GM12864 (cell line): Measurements from ENCODE around the gene MYF5.

Experiments used
- DNase-seq: peaks from one replicate; pipeline ENCODE4 v3.0.0-alpha.2; 2011; ENCODE audit warnings: low read depth
- H3K4me3 ChIP-seq: 2 replicates; pipeline ENCODE4 v1.5.1; 2011; ENCODE audit warnings: mild to moderate bottlenecking, low read depth, low read length, control low read depth
- TF ChIP-seq, protein P1 (sequence below): IDR thresholded peaks from 2 replicates; pipeline ENCODE4 v1.5.1; 2011; ENCODE audit warnings: low read depth, mild to moderate bottlenecking, moderate library complexity, low read length, control low read depth, inconsistent platforms; ENCODE audit errors: missing control alignments

The MYF5 gene

DNA sequence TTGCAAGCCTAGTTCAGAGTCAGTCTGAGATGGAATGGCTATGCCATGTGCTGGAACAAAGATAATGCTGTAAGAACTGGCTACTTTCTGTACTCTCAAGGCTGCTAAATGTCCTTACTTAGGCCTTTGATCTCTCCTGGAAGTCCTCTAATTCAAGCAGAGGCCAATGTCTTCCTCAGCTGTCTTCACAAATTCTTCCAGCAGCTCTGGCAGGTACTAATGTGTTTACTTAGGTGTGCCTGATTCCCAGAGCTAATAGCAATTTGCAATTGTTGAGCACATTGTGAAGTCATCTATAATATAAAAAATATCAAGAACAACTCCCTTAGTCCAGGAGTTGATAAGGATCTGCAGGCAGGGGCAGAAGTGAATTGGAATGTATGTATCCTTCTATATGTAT is 3.8 kb upstream of the MYF5 start:
- H3K4me3 ChIP-seq = no peak overlapping the region
- no peak for DNase-seq
- TF ChIP-seq, protein P1, sequence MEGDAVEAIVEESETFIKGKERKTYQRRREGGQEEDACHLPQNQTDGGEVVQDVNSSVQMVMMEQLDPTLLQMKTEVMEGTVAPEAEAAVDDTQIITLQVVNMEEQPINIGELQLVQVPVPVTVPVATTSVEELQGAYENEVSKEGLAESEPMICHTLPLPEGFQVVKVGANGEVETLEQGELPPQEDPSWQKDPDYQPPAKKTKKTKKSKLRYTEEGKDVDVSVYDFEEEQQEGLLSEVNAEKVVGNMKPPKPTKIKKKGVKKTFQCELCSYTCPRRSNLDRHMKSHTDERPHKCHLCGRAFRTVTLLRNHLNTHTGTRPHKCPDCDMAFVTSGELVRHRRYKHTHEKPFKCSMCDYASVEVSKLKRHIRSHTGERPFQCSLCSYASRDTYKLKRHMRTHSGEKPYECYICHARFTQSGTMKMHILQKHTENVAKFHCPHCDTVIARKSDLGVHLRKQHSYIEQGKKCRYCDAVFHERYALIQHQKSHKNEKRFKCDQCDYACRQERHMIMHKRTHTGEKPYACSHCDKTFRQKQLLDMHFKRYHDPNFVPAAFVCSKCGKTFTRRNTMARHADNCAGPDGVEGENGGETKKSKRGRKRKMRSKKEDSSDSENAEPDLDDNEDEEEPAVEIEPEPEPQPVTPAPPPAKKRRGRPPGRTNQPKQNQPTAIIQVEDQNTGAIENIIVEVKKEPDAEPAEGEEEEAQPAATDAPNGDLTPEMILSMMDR = no peak

GRCh38 chr12:80713419-80713818 is 3.3 kb upstream of the MYF5 start:
- TF ChIP-seq, protein P1 = no peak
- no peak for DNase-seq
- no peak overlapping the region for H3K4me3 ChIP-seq

GRCh38 chr12:80714055-80714454 is 2.7 kb upstream of the MYF5 start:
- TF ChIP-seq, protein P1 = no peak
- H3K4me3 ChIP-seq = no peak overlapping the region
- DNase-seq = no peak

DNA sequence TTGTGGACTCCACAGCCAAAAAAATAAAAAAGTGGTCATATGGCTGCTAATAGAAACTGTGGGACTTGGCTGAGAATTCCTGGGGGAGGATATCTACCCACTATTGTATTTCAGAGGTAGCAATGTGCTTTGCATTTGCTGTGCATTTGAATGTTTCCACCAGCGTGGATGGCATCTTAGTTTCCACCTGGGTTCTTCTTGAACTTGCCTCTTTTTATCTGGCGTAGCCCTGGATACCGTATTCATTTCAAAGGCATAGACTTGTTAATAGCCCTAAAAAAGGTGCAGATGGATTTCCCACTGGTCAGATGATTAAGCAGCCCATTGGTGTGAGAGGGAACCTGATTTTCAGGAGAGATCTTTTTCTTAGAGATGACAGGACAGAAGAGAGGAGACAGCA is 1.9 kb upstream of the MYF5 start:
- H3K4me3 ChIP-seq = no peak overlapping the region
- no peak for DNase-seq
- TF ChIP-seq, protein P1 = no peak

DNA sequence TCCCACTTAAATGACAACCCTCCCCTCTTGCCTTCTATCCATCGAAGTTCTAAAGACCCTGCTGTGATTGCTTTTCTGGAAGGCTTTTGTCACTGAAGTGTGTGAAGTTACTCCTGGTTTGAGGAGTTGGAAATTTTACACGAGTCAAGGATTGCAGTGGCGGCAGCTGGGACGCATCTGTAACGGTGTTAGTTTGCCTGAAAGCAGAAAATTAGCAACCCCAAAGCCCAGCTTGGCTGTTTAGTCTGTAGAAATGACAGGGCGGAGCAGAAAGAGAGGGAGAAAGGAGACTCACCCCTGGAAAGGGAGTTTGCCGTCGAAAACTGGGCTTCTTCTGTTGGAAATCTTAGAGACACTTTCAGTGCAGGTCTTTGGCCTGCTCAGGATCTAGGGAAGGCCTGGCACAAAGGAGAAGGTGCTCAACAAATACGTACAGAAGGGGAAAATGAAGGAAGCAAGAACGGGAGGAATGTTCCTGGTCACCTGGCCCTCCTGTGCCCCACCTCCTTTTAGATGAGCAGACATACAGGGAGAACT is 931 bp upstream of the MYF5 start:
- no peak overlapping the region for H3K4me3 ChIP-seq
- TF ChIP-seq, protein P1 = no peak
- no peak for DNase-seq

DNA sequence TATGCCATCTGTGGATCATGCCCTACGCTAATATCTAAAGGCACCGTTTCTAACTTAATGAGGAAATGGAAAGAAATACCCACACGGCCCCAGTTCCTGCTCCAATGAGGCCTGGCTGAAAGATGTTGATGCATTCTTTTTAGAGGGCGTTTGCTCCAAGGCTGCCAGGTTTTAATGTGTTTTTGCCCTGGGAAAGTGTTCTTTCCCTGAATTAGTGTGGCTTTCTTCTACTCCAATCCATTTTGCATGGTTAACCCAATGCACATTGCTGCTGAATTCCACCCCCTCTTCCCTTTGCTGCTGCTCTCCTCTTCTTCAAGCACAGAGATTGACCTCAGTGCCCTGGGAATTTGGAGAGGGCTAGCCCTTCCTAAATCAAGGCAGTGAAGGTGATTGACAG is 1.1 kb downstream of the MYF5 start:
- no peak overlapping the region for H3K4me3 ChIP-seq
- TF ChIP-seq, protein P1 = no peak
- DNase-seq = no peak

DNA sequence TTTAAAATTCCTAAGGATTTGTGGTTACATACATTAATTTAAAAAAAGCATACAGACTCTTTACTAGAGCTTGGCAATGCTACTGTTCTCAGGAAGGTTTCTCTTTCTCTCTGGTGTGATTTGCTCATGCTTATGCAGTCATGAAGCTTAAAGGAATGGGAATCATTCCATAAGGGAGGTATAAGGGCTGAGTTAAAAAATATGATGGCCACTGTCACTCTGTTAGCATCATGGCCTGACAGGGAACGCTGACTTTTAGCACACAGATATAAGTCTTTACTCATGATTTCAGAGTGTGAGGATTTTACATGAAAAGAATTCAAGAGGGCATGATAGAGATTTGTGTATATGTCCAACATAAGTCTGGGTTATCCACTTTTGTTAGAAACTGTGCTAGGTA is 3.8 kb downstream of the MYF5 start:
- no peak for DNase-seq
- no peak overlapping the region for H3K4me3 ChIP-seq
- TF ChIP-seq, protein P1 = no peak
